GM06990 (cell line): ENCODE data around the gene VTI1A.

Source experiments
- DNase-seq: peaks from one replicate; pipeline ENCODE4 v3.0.0-alpha.2; 2011; ENCODE audit not compliant: insufficient read length; ENCODE audit errors: extremely low read depth
- H3K27me3 ChIP-seq: replicated peaks from 2 replicates; pipeline ENCODE4 v1.6.0; 2011; ENCODE audit warnings: low read length; ENCODE audit not compliant: control insufficient read depth, insufficient read depth
- H3K36me3 ChIP-seq: 2 replicates; pipeline ENCODE4 v1.5.1; 2011; ENCODE audit warnings: low read length; ENCODE audit not compliant: control insufficient read depth, insufficient read depth
- H3K4me3 ChIP-seq: replicated peaks from 2 replicates; pipeline ENCODE4 v1.5.1; 2011; ENCODE audit warnings: low read depth, mild to moderate bottlenecking, control low read depth, low read length
- CTCF ChIP-seq: IDR thresholded peaks from 2 replicates; pipeline ENCODE4 v1.5.1; 2011; ENCODE audit warnings: low read length, control low read depth, mild to moderate bottlenecking, inconsistent platforms; ENCODE audit not compliant: insufficient read depth, poor library complexity, severe bottlenecking

VTI1A gene

GRCh38 chr10:112658465-112658864, 211.4 kb downstream of the VTI1A start:
- Histone ChIP-seq H3K4me3 (no peak overlapping the region), H3K27me3 (no peaks in the 10 kb centered on the region), H3K36me3 (no peaks in the 10 kb centered on the region)
- no peak for DNase-seq
- no peak for TF ChIP-seq CTCF

- Histone ChIP-seq H3K36me3 (no peaks in the 10 kb centered on the region), H3K27me3 (no peaks in the 10 kb centered on the region), H3K4me3 (no peak overlapping the region)
- no peak for TF ChIP-seq CTCF
- DNase-seq, result no peak
These were observed 212.1 kb downstream of the VTI1A start for GRCh38 chr10:112658900-112659638.

- no peaks in the 10 kb centered on the region for H3K36me3 ChIP-seq
- H3K4me3 ChIP-seq, result no peak overlapping the region
- no peak for DNase-seq
- no peaks in the 10 kb centered on the region for H3K27me3 ChIP-seq
- no peak for TF ChIP-seq CTCF
These were observed 216.5 kb downstream of the VTI1A start for GRCh38 chr10:112663234-112664125.

- DNase-seq, result no peak
- Histone ChIP-seq H3K27me3 (no peaks in the 10 kb centered on the region), H3K36me3 (no peaks in the 10 kb centered on the region), H3K4me3 (no peak overlapping the region)
- no peak for TF ChIP-seq CTCF
These were observed 219.1 kb downstream of the VTI1A start for GRCh38 chr10:112666094-112666493.

GRCh38 chr10:112669989-112670388, 223.0 kb downstream of the VTI1A start:
- H3K36me3 ChIP-seq, result no peaks in the 10 kb centered on the region
- H3K27me3 ChIP-seq, result no peaks in the 10 kb centered on the region
- no peak for DNase-seq
- TF ChIP-seq CTCF, result no peak
- no peak overlapping the region for H3K4me3 ChIP-seq
